ENCODE data around the gene SLC25A30.
A peak's percentile ranks its signal among the peaks of the same experiment; 100 is the strongest.

The SLC25A30 gene

DNA sequence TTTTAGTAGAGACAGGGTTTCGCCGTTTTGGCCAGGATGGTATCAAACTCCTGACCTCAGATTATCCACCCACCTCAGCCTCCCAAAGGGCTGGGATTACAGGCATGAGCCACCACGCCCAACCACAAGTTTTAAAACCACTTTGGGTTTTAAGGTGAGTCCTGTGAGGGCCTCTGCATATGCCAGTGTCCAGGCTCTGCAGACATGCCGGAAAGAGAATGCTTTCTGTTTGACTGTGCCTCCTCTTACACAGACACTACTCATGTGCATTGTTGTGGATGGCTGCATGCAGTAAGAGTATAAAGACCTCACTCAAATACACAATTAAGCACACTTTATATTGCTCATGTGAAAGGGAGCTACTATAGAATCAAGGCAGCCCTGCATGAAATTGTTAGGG lies 20.8 kb upstream of the SLC25A30 start:
- TF ChIP-seq, protein P1, sequence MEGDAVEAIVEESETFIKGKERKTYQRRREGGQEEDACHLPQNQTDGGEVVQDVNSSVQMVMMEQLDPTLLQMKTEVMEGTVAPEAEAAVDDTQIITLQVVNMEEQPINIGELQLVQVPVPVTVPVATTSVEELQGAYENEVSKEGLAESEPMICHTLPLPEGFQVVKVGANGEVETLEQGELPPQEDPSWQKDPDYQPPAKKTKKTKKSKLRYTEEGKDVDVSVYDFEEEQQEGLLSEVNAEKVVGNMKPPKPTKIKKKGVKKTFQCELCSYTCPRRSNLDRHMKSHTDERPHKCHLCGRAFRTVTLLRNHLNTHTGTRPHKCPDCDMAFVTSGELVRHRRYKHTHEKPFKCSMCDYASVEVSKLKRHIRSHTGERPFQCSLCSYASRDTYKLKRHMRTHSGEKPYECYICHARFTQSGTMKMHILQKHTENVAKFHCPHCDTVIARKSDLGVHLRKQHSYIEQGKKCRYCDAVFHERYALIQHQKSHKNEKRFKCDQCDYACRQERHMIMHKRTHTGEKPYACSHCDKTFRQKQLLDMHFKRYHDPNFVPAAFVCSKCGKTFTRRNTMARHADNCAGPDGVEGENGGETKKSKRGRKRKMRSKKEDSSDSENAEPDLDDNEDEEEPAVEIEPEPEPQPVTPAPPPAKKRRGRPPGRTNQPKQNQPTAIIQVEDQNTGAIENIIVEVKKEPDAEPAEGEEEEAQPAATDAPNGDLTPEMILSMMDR (IDR thresholded peaks at IDR 0.05) = no peak
- TF ChIP-seq ZFX (IDR thresholded peaks at IDR 0.05; ENCODE audit: borderline replicate concordance) = no peak
- no peak overlapping the region for H3K27ac ChIP-seq

DNA sequence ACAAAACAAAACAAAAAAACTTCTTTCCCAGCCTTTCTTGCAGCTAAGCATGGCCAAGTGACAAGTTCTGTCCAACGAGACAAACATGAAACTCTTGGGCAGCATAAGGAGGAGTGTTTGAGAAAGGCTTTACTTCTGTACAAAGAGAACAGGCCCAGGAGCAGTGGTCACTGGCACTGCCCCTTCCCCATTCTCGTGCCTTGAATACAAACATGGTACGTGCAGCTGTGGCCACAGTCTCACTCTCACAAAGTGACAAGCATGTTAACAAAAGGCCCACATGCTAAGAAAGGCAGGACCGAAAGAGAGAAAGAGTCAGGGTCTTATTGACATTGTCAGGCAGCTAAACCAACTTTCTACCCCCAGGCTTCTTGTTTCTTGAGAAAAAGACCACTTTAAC lies 19.8 kb upstream of the SLC25A30 start:
- no peak overlapping the region for H3K27ac ChIP-seq
- TF ChIP-seq, protein P1 (IDR thresholded peaks at IDR 0.05) = no peak
- TF ChIP-seq ZFX (IDR thresholded peaks at IDR 0.05; ENCODE audit: borderline replicate concordance) = no peak

DNA sequence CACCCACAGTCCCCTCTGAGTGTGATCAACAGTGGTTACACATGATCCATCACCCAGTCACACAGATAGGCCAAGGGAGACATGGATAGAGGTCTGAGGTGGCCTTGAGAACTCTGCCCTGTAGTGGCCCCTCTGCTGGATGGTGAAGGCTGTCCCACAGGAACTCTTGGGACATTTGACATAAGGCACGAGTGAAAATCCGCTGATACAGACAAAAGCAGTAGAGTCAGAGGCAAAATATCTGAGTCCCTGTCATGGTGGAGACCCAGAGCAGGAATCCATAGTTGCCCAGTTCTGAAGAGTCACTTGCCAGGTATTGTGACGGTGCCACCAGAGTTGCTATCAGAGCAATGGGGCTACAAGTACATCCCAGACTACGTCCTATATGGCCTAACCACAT lies 18.8 kb upstream of the SLC25A30 start:
- H3K27ac ChIP-seq = no peak overlapping the region
- TF ChIP-seq, protein P1 (IDR thresholded peaks at IDR 0.05) = no peak
- TF ChIP-seq ZFX (IDR thresholded peaks at IDR 0.05; ENCODE audit: borderline replicate concordance) = no peak

DNA sequence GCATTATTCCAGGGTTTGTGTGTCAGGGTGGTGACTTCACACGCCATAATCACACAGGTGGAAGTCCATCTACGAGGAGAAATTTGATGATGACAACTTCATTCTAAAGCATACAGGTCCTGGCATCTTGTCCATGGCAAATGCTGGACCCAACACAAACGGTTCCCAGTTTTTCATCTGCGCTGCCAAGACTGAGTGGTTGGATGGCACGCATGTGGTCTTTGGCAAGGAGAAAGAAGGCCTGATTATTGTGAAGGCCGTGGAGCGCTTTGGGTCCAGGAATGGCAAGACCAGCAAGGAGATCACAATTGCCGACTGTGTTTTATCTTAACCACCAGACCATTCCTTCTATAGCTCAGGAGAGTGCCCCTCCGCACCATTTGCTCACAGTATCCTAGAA lies 18.2 kb upstream of the SLC25A30 start:
- TF ChIP-seq, protein P1 (IDR thresholded peaks at IDR 0.05) = no peak
- no peak for TF ChIP-seq ZFX (IDR thresholded peaks at IDR 0.05; ENCODE audit: borderline replicate concordance)
- no peak overlapping the region for H3K27ac ChIP-seq

DNA sequence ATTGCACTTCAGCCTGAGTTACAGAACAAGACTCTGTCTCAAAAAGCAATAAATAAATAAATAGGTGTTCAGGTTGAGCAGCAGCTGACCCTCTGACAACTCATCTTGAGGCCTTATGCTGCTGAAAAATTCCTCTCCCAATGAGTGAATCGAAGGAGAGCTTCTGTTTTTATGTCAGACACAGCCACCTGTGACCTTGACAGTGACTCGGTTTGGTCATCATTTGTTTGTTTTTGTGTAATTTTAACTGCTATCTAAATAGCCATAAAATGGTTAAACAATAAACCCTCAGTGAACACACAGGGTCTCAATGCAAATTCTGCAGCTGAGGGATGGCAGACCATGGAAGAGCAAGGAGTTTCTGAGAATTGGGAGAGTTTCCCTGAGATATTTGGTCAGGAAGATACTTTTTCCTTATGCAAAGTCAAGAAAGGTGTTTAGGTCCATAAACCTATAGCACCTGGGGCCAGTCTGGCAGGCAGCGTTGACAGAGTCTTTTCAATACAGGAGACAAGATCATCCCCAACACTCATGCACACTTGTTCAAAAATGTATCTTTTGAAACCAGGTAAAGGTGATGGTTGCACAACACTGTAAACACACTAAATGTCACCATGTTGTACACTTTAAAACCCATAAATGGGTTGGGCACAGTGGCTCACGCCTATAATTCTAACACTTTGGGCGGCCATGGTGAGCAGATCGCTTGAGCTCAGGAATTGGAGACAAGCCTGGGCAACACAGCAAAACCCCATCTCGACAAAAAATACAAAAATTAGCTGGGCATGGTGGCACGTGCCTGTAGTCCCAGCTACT lies 16.6 kb upstream of the SLC25A30 start:
- H3K27ac ChIP-seq = peak overlapping the region; percentile 69
- TF ChIP-seq ZFX (IDR thresholded peaks at IDR 0.05; ENCODE audit: borderline replicate concordance) = no peak
- TF ChIP-seq, protein P1 (IDR thresholded peaks at IDR 0.05) = no peak

DNA sequence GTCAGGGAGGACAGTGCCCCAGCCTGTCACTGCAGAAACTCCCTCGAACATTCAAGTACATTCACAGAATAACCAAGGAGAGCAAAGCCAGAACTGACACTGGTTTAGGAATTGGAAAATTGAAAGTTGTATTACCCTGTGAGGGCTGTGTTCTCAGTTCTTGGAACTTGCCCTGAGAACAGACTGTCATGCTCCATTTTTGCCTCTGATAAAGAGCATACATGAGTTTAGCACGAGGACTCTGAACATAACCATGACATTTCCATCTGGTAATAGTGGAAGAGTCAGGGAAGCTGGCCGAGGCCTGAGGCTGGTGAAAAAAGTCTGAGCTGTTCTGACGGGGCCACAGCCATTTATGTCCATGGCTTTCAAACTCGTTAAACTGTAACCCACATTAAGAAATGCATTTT lies 15.2 kb upstream of the SLC25A30 start:
- peak overlapping the region; percentile 17; the same call in 1 of the 2 replicates for H3K27ac ChIP-seq
- TF ChIP-seq ZFX (IDR thresholded peaks at IDR 0.05; ENCODE audit: borderline replicate concordance) = no peak
- TF ChIP-seq, protein P1 (IDR thresholded peaks at IDR 0.05) = no peak

DNA sequence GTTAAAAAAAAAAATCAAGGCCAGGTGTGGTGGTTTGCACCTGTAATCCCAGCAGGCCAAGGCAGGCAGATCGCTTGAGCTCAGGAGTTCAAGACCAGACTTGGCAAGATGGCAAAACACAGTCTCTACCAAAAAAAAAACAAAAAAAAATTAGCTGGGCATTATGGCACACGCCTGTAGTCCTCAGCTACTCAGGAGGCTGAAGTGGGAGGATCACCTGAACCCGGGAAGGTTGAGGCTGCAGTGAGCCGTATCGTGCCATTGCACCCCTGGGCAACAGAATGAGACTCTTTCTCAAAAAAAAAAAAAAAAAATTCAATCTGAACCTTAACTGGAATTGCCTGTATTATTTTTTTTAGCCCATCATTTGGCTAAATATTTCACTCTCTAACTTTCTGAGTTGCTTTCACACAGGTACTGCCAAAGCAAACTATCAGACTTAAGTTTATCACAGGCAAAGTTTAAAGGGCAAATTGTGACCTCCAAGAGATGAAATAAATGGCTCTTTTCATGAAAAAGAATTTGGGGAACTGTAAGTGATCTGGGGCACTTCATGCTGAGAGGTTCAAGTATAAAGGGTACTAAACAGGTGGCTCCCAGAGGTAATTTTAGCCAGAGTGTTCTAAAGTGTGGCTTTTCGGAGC lies 14.7 kb upstream of the SLC25A30 start:
- TF ChIP-seq, protein P1 (IDR thresholded peaks at IDR 0.05) = no peak
- no peak for TF ChIP-seq ZFX (IDR thresholded peaks at IDR 0.05; ENCODE audit: borderline replicate concordance)
- peak overlapping the region; percentile 17; the same call in 1 of the 2 replicates for H3K27ac ChIP-seq

DNA sequence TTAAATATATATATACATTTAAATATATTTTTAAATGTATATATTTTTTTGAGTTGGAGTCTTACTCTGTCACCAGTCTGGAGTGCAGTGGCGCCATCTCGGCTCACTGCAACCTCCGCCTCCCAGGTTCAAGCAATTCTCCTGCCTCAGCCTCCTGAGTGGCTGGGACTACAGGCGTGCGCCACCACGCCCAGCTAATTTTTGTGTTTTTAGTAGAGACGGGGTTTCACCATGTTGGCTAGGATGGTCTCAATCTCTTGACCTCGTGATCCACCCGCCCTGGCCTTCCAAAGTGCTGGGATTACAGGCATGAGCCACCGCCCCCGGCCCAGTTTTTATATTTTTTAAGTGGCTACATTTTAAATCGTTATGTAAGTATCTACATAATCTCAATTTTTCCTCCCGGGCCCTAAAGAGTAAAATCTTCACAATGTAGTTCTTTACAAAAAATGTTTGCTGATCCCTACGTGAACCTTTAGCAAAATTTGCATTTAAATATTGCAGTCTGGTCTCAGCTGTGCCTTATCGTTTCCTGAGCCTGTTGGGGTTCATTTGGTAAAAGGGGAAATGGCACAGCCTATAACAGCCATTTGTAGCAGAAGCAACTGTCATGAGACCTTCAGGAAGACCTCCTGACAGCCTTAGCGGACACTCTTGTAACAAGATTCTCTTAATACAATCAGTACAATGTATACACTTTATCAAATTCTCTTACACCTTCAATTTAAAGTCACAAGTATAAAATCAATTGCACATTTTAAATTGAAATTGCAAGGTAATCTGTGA lies 8.1 kb upstream of the SLC25A30 start:
- H3K27ac ChIP-seq = peak overlapping the region; percentile 35; the same call in 1 of the 2 replicates

Data from 22Rv1 (cell line).